HepG2 (cell line): ENCODE measurements around the gene ACTR3. TPM values are rescaled to one million over a fixed set of nuclear protein-coding genes. Genes with fewer than 3 reads are reported as not detected.

Experiments
- ATAC-seq: fragments of 200-7000 bp; cut with Tn5 transposase; 3 replicates; pipeline ENCODE4 v1.9.1; 2020; ENCODE audit warnings: mild to moderate bottlenecking, moderate library complexity
- Bru-seq: library from RNA; stranded (reverse); fragments of 400-500 nt; gene quantifications from one replicate; lab custom pipeline; 2021; lab: Mats Ljungman, UMichigan
- BruChase-seq, 2 experiments: library from RNA; stranded (reverse); fragments of 400-500 nt; gene quantifications; one replicate each; lab custom pipeline; 2021; lab: Mats Ljungman, UMichigan
- BruUV-seq: library from RNA; stranded (reverse); fragments of 400-500 nt; replicated peaks from 2 replicates; lab custom pipeline; 2021; lab: Mats Ljungman, UMichigan
- CTCF ChIA-PET: fragments of 300-600 bp; formaldehyde crosslinking; extraction: SDS; loops from one replicate; lab custom pipeline; 2021; ENCODE audit warnings: low total read pairs, inconsistent platforms, low intra/inter-chr PET ratio; lab: Yijun Ruan, JAX
- POLR2A ChIA-PET: fragments of 350-600 bp; sonication (Branson Sonifier 250); formaldehyde crosslinking; loops from one replicate; lab custom pipeline; 2020; ENCODE audit warnings: antibody characterized with exemption, inconsistent platforms; lab: Yijun Ruan, JAX
- DNase-seq: peaks from one replicate; pipeline ENCODE4 v3.0.0-alpha.2; 2015; ENCODE audit warnings: low spot score
- FAIRE-seq: peaks from 3 replicates; lab custom pipeline; 2011; peaks lifted over from hg19 to GRCh38; lab: Jason Lieb, UNC
- H2AFZ ChIP-seq: one replicate; pipeline ENCODE4 v1.6.1; 2011; ENCODE audit warnings: low read length, inconsistent platforms
- H3K27ac ChIP-seq: fragments of 300-600 bp; 3 replicates; pipeline ENCODE4 v1.8.0; 2011; ENCODE audit warnings: mixed run types, mild to moderate bottlenecking, mixed read lengths, low read length, inconsistent platforms; ENCODE audit not compliant: insufficient read depth; ENCODE audit errors: extremely low read length
- H3K27me3 ChIP-seq, 2 experiments: fragments of 200-600 bp in 1 of 2; 2 replicates in 1 of 2; 3 replicates in 1 of 2; pipeline versions ENCODE4 v1.6.0 to v1.8.0; 2011; ENCODE audit warnings: low read length in 2 of 2, mild to moderate bottlenecking in 2 of 2, moderate library complexity in 2 of 2, inconsistent platforms in 1 of 2; ENCODE audit not compliant: insufficient read depth in 2 of 2, control insufficient read depth in 1 of 2
- H3K36me3 ChIP-seq, 2 experiments: fragments of 200-600 bp in 1 of 2; replicated peaks in 1 of 2; 2 replicates in 1 of 2; 3 replicates in 1 of 2; pipeline versions ENCODE4 v1.5.1 to v1.8.0; 2011; ENCODE audit warnings: low read length in 2 of 2, inconsistent platforms in 1 of 2; ENCODE audit not compliant: insufficient read depth in 2 of 2, control insufficient read depth in 1 of 2
- H3K4me1 ChIP-seq: 2 replicates; pipeline ENCODE4 v1.5.1; 2012; ENCODE audit warnings: low read length, inconsistent platforms; ENCODE audit not compliant: insufficient read depth
- H3K4me2 ChIP-seq: 2 replicates; pipeline ENCODE4 v1.6.0; 2011; ENCODE audit warnings: low read depth, low read length, inconsistent platforms
- H3K4me3 ChIP-seq, 3 experiments: fragments of 200-600 bp in 1 of 3; sonication (generic), shearing (Covaris generic) in 1 of 3; replicated peaks in 1 of 3; 2 replicates each; pipeline ENCODE4 v1.5.1; 2011 to 2016; ENCODE audit warnings: low read length in 3 of 3, inconsistent platforms in 2 of 3, low read depth in 2 of 3, mild to moderate bottlenecking in 2 of 3, control low read depth in 1 of 3, mixed read lengths in 1 of 3; ENCODE audit not compliant: insufficient read depth in 1 of 3
- H3K79me2 ChIP-seq: one replicate; pipeline ENCODE4 v1.6.1; 2011; ENCODE audit warnings: low read length, inconsistent platforms; ENCODE audit not compliant: insufficient read depth
- H3K9ac ChIP-seq: 2 replicates; pipeline ENCODE4 v1.6.0; 2011; ENCODE audit warnings: mild to moderate bottlenecking, low read depth, low read length, inconsistent platforms; ENCODE audit not compliant: insufficient read depth
- H3K9me3 ChIP-seq: 2 replicates; pipeline ENCODE4 v1.5.1; 2012; ENCODE audit warnings: mild to moderate bottlenecking, low read length
- H4K20me1 ChIP-seq: 2 replicates; pipeline ENCODE4 v1.6.0; 2011; ENCODE audit warnings: inconsistent platforms, mild to moderate bottlenecking, low read length, moderate library complexity; ENCODE audit not compliant: insufficient read depth
- FOXO1 ChIP-seq: sonication (generic); formaldehyde crosslinking; IDR thresholded peaks from 2 replicates; pipeline ENCODE4 v1.4.0; 2020; ENCODE audit warnings: missing genetic modification reagents
- RBM22 ChIP-seq: fragments of 200-400 bp; formaldehyde crosslinking; optimal IDR thresholded peaks from 2 replicates; pipeline ENCODE3; 2017; ENCODE audit warnings: mild to moderate bottlenecking, low read length, moderate library complexity
- WGBS: methylation state at CpG from one replicate; pipeline ENCODE4 v1.1.6; 2017; ENCODE audit warnings: low lambda C conversion rate; 5-methylcytosine and 5-hydroxymethylcytosine counted together
- in situ Hi-C: cut with HindIII; loops from 2 replicates; pipeline ENCODE4 v1.10.0; 2017; ENCODE audit warnings: low pct_unique_long_range_greater_than_20kb; ENCODE audit not compliant: extremely low pct_ligation_motif_present
- intact Hi-C: fragments of 100-400 bp; cut with micrococcal nuclease; formaldehyde crosslinking; loops from one replicate; pipeline ENCODE4 v1.10.0; 2022; ENCODE audit not compliant: unreplicated experiment
- long read RNA-seq, 2 experiments: library from RNA in 1 of 2; library from polyadenylated mRNA in 1 of 2; stranded (forward) in 1 of 2; unstranded in 1 of 2; transcript quantifications; one replicate each; pipeline ENCODE4 v2.0.0, GENCODE V29; 2019 to 2022
- polyA minus RNA-seq, 3 experiments: library from RNA; depleted of rRNA, polyadenylated mRNA; stranded (reverse); fragments of >200 nt; gene quantifications; 2 replicates each; pipeline ENCODE4 v1.2.3, GENCODE V29; 2011; ENCODE audit warnings: low replicate concordance in 1 of 3
- polyA plus RNA-seq, 8 experiments: library from polyadenylated mRNA; depleted of rRNA in 3 of 8; stranded (reverse) in 7 of 8; unstranded in 1 of 8; fragments of >200 nt; fragmentation: Illumina TruSeq in 4 of 8; extraction: Trizol in 4 of 8; gene quantifications; 2 replicates each; pipeline versions ENCODE4 v1.2.1 to v1.2.3, GENCODE V29; 2011 to 2016; ENCODE audit warnings: low read depth in 4 of 8, missing spikeins in 1 of 8, mixed read lengths in 1 of 8; ENCODE audit not compliant: insufficient read depth in 1 of 8
- total RNA-seq, 5 experiments: library from RNA; depleted of rRNA; stranded (reverse); fragments of >200 nt; fragmentation: Illumina TruSeq; extraction: Trizol; gene quantifications; 2 replicates each; pipeline ENCODE4 v1.2.3, GENCODE V29; 2016; ENCODE audit warnings: low read depth in 1 of 5
- TF ChIP-seq, protein P1 (sequence below): IDR thresholded peaks from 2 replicates; pipeline ENCODE4 v1.6.1; 2016; ENCODE audit warnings: mild to moderate bottlenecking, missing biosample characterization, missing genetic modification reagents
- TF ChIP-seq, protein P2 (sequence below): sonication (generic); formaldehyde crosslinking; IDR thresholded peaks from 2 replicates; pipeline ENCODE4 v1.9.0; 2021; ENCODE audit warnings: mild to moderate bottlenecking, missing genetic modification reagents
- TF ChIP-seq, protein P3 (sequence below): sonication (generic); formaldehyde crosslinking; IDR thresholded peaks from 2 replicates; pipeline ENCODE4 v1.8.1; 2022; ENCODE audit warnings: mild to moderate bottlenecking, missing genetic modification reagents

Gene ACTR3
- total RNA-seq (2016; rRNA removed; fragmentation: Illumina TruSeq; extraction: Trizol) = 225 and 321 TPM in 2 replicates
- total RNA-seq (2016; cell fraction: cytosol; rRNA removed; fragmentation: Illumina TruSeq; extraction: Trizol; ENCODE audit: low read depth) = 18.8 and 19.5 TPM in 2 replicates
- total RNA-seq (2016; cell fraction: insoluble cytoplasmic fraction; rRNA removed; fragmentation: Illumina TruSeq; extraction: Trizol) = 228 and 315 TPM in 2 replicates
- total RNA-seq (2016; cell fraction: membrane; rRNA removed; fragmentation: Illumina TruSeq; extraction: Trizol) = 52.2 and 56.6 TPM in 2 replicates
- 127 and 131 TPM in 2 replicates for total RNA-seq (2016; cell fraction: nucleus; rRNA removed; fragmentation: Illumina TruSeq; extraction: Trizol)
- 97.1 and 123 TPM in 2 replicates for polyA plus RNA-seq (2011; rRNA removed)
- polyA plus RNA-seq (2011; cell fraction: cytosol; rRNA removed) = 60.4 and 86.6 TPM in 2 replicates
- polyA plus RNA-seq (2011; cell fraction: nucleus; rRNA removed) = 31.1 and 37.9 TPM in 2 replicates
- 118 and 123 TPM in 2 replicates for polyA plus RNA-seq (2012)
- 12.9 and 14.5 TPM in 2 replicates for polyA plus RNA-seq (2016; cell fraction: cytosol; fragmentation: Illumina TruSeq; extraction: Trizol; ENCODE audit: low read depth)
- 250 and 264 TPM in 2 replicates for polyA plus RNA-seq (2016; cell fraction: insoluble cytoplasmic fraction; fragmentation: Illumina TruSeq; extraction: Trizol; ENCODE audit: low read depth)
- 26.5 and 26.8 TPM in 2 replicates for polyA plus RNA-seq (2016; cell fraction: membrane; fragmentation: Illumina TruSeq; extraction: Trizol; ENCODE audit: low read depth)
- 96.6 and 101 TPM in 2 replicates for polyA plus RNA-seq (2016; cell fraction: nucleus; fragmentation: Illumina TruSeq; extraction: Trizol; ENCODE audit: insufficient read depth, low read depth)
- 74.5 and 227 TPM in 2 replicates for polyA minus RNA-seq (2011; rRNA and poly(A)+ RNA removed; ENCODE audit: low replicate concordance)
- polyA minus RNA-seq (2011; cell fraction: cytosol; rRNA and poly(A)+ RNA removed) = 198 and 203 TPM in 2 replicates
- 201 and 233 TPM in 2 replicates for polyA minus RNA-seq (2011; cell fraction: nucleus; rRNA and poly(A)+ RNA removed)
- Bru-seq, nascent RNA = percentile 96 among the genes with signal in this experiment
- percentile 94 among the genes with signal in this experiment for BruChase-seq, experiment 1, labeled RNA remaining after a 6-hour chase
- BruChase-seq, experiment 2, labeled RNA remaining after a 2-hour chase = percentile 94 among the genes with signal in this experiment
- long read RNA-seq, experiment 1, full-length matches to known transcripts = 142 of 162 reads
- long read RNA-seq, experiment 1, partial matches to known transcripts = 18 of 162 reads
- long read RNA-seq, experiment 1, other reads (novel, unspliced or antisense) = 2 of 162 reads
- long read RNA-seq, experiment 2, full-length matches to known transcripts = 112 of 279 reads
- long read RNA-seq, experiment 2, partial matches to known transcripts = 123 of 279 reads
- long read RNA-seq, experiment 2, other reads (novel, unspliced or antisense) = 44 of 279 reads

DNA sequence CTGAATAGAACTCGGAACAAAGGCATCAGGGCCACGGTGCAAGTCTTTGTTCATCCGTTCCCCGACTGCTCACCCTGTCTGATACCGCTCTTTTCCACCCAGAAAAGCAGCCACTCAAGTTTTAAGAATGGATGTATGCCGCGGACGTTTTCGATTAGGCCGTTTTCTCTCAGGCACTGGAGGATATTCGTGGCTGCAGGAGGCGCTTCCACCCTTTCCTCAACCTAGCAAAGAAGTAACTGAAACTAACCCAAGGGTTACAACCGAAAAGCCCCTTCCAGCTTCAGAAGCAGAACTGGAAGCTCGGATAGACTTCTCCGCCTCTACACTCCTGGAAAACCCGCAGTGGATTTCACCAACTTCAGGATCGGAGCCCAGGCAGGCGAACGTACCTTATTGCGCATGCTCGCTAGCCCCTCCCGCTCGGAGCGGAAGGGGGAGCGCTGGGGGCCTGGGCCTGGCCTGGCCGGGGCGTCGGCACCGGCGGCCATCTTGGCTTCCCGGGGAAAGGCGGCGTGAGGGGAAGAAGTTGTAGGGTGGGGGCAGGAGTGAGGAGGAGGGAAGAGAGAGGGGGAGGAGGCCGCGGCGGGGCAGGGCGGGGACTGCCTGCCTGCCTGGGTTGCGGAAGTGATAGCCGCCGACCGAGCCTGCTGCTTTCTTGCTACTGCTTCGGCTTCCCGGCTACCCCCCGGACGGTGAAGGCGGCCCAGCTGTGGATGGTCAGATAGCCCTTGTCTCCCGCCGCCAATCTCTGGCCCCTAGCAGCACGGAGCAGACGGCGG lies at the start of gene ACTR3:
Gene ACTR3 (plus strand): TSS at position 619 of the 782 bp plus-strand sequence. CDS start 191 bp downstream, outside the sequence.
- in situ Hi-C loops = loop anchor here (5.0 kb wide), 1 partner anchor 132 kb away; the partner anchor contains the start of gene SLC35F5
- TF ChIP-seq FOXO1 (CRISPR knock-in tag) = peak; percentile 56
- TF ChIP-seq, protein P1, sequence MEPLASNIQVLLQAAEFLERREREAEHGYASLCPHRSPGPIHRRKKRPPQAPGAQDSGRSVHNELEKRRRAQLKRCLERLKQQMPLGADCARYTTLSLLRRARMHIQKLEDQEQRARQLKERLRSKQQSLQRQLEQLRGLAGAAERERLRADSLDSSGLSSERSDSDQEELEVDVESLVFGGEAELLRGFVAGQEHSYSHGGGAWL (CRISPR knock-in tag) = peak; percentile 88
- TF ChIP-seq, protein P2, sequence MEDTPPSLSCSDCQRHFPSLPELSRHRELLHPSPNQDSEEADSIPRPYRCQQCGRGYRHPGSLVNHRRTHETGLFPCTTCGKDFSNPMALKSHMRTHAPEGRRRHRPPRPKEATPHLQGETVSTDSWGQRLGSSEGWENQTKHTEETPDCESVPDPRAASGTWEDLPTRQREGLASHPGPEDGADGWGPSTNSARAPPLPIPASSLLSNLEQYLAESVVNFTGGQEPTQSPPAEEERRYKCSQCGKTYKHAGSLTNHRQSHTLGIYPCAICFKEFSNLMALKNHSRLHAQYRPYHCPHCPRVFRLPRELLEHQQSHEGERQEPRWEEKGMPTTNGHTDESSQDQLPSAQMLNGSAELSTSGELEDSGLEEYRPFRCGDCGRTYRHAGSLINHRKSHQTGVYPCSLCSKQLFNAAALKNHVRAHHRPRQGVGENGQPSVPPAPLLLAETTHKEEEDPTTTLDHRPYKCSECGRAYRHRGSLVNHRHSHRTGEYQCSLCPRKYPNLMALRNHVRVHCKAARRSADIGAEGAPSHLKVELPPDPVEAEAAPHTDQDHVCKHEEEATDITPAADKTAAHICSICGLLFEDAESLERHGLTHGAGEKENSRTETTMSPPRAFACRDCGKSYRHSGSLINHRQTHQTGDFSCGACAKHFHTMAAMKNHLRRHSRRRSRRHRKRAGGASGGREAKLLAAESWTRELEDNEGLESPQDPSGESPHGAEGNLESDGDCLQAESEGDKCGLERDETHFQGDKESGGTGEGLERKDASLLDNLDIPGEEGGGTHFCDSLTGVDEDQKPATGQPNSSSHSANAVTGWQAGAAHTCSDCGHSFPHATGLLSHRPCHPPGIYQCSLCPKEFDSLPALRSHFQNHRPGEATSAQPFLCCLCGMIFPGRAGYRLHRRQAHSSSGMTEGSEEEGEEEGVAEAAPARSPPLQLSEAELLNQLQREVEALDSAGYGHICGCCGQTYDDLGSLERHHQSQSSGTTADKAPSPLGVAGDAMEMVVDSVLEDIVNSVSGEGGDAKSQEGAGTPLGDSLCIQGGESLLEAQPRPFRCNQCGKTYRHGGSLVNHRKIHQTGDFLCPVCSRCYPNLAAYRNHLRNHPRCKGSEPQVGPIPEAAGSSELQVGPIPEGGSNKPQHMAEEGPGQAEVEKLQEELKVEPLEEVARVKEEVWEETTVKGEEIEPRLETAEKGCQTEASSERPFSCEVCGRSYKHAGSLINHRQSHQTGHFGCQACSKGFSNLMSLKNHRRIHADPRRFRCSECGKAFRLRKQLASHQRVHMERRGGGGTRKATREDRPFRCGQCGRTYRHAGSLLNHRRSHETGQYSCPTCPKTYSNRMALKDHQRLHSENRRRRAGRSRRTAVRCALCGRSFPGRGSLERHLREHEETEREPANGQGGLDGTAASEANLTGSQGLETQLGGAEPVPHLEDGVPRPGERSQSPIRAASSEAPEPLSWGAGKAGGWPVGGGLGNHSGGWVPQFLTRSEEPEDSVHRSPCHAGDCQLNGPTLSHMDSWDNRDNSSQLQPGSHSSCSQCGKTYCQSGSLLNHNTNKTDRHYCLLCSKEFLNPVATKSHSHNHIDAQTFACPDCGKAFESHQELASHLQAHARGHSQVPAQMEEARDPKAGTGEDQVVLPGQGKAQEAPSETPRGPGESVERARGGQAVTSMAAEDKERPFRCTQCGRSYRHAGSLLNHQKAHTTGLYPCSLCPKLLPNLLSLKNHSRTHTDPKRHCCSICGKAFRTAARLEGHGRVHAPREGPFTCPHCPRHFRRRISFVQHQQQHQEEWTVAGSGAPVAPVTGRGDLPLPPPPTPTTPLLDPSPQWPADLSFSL (CRISPR knock-in tag) = peak; percentile 75; the same call in 1 of the 2 replicates
- no peak for TF ChIP-seq RBM22
- TF ChIP-seq, protein P3, sequence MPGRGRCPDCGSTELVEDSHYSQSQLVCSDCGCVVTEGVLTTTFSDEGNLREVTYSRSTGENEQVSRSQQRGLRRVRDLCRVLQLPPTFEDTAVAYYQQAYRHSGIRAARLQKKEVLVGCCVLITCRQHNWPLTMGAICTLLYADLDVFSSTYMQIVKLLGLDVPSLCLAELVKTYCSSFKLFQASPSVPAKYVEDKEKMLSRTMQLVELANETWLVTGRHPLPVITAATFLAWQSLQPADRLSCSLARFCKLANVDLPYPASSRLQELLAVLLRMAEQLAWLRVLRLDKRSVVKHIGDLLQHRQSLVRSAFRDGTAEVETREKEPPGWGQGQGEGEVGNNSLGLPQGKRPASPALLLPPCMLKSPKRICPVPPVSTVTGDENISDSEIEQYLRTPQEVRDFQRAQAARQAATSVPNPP = peak; percentile 62; the same call in 1 of the 2 replicates

More for the DNA sequence above, at the start of gene ACTR3:
- Histone ChIP-seq H3K4me2 (peak within 1 kb of the TSS; percentile 87), H3K9ac (peak within 1 kb of the TSS; percentile 91), H3K4me1 (peaks cover 62% of the 10 kb centered on the region), H3K9me3 (no peaks in the 10 kb centered on the region), H3K27me3 (no peaks in the 10 kb centered on the region; a peak in 1 of 5 replicates), H3K79me2 (peaks cover 52% of the 10 kb centered on the region), H3K36me3 (no peaks in the 10 kb centered on the region), H3K27ac (peak within 1 kb of the TSS; percentile 94), H4K20me1 (0 out of 2 replicates have a peak, but pooled peaks cover 3% of the 10 kb centered on the region), H3K4me3 (peak within 1 kb of the TSS; percentile 92 to 96 (median 95)), H2AFZ (peak within 1 kb of the TSS; percentile 60)
- ChIA-PET CTCF (no interaction called here), POLR2A (interaction anchor here (0.5 to 4.8 kb wide), 13 partner anchors 11 to 133 kb away, joined by 3 to 79 read pairs (median 5); partner anchors contain the start of gene SLC35F5)
- intact Hi-C loops = loop anchor here (1.0 to 5.0 kb wide), 3 partner anchors 12 to 663 kb away; no protein-coding TSS in a partner anchor
- DNase-seq = peak; percentile 98
- WGBS = 4% methylated on average over 44 of the region's 51 CpGs
- FAIRE-seq = peak; percentile 95
- no TSS peak for BruUV-seq
- peak; percentile 91 for ATAC-seq
